ENCODE data around the gene RNU6-8. TPM values are rescaled to one million over a fixed set of nuclear protein-coding genes. Genes with fewer than 3 reads are reported as not detected.

Gene RNU6-8
- not detected in 2 replicates for total RNA-seq (2014; rRNA removed; shearing (Covaris generic))
- not detected in 2 replicates for polyA plus RNA-seq (2014; cell fraction: nucleus; rRNA removed)

DNA sequence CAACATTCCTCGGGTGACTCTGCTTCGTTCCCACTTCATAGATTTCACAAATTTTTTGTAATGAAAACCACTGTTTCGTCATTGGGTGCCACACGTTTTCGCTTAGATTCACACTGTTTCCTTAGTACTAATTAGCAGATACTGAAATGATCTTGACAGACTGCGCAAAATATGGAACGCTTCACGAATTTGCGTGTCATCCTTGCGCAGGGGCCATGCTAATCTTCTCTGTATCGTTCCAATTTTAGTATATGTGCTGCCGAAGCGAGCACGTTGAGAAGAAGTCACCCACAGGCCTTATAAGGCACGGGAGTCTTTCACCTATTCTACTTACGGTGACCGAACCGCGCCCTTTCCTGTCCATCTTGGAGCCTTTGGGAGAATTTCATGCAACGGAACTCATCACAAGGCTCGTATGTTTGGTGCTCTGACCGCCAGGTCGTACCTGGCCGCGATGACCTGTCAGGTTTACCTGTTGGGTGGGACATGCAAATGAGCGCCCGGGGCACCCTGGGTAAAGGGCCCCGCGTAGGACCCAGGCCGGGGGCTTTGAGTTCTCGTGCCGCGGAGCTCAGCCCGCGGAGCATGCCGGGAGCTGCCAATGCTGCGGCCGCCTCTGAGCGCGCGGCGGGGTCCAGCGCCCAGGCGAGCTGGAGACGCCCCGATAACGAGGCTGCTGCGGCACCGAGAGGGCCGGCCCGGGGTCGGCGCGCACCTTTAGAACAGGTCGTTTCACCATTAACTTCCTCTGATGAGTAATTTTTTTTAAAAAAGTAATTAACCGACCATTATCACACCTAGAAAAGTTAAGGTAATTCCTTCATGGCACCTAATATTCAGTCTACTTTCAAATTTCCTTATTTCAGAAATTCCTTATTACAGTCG, at the start of gene RNU6-8:
RNU6-8 (minus strand) TSS at position 272 of the 885 bp plus-strand sequence.
- peak; percentile 84 for DNase-seq (ENCODE audit: extremely low read depth, low read depth)

DNA sequence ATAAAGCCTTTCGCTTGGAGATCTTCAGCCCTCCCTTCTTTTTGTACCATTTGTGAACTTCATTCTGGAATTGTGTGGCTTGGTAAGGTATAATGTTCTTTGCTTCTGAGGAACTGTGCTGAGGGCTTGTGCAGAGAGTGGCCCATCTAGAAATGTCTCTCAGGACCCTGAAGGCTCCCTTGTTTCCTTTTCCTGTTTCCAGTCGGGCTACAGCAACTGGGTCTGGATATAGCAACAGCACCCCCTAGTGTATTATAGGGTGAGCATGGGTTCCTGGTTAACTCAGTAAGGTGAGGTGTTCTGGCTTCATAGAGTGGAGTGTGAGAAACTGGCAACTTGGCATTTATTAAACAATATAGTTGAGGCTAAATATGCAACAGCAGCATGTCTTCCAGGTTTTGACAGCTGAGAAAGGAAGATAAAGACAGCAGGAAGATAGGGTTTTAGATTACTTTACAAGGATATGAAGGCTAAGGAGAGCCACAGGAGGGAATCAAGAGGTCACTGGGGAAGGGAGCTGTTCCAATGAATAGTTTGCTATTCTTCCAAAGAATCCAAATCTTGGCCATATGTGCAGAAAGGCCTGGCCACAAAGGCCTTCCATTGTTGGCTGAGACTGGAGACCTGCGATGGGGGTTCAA, 49.1 kb upstream of the RNU6-8 start:
- peak; percentile 73 for DNase-seq (ENCODE audit: extremely low read depth, low read depth)

DNA sequence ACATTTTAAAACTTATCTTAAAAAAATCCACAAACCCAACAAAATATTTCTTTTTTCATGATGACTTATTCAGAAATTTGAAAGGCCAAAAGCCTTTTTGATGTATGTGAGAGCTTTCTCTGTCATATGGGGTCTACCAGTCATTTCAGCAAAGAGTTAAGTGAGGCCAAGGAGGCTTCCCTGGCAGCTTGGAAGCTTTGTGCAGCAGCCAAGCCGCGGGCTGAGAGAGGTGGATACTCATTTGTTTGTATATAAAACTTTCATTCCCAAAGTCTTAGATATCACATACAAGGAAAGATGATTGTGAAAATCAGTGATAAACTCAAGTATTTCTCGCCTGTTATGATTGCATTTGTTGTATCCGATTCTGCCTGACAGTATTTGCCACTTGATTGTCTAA, 48.5 kb upstream of the RNU6-8 start:
- DNase-seq (ENCODE audit: extremely low read depth, low read depth) = no peak

DNA sequence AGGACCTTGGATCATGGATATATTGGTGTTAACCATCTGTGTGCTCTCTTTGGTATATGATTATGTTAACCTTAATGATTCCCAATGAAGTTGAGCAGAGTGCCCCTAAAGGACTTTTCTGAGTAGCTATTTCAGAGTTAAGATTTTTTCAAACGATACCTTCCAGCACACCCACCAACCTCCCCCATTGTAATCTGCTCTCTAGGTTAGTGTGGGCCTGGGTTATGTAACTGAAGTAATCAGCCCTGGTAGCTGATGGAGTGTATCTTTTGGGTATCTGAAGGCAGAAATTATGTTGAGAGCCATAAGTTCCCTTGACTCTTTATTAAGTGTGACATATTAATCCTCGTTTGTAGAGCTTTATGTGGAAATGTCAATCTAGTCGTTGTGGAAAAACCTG, 47.6 kb upstream of the RNU6-8 start:
- no peak for DNase-seq (ENCODE audit: extremely low read depth, low read depth)

DNA sequence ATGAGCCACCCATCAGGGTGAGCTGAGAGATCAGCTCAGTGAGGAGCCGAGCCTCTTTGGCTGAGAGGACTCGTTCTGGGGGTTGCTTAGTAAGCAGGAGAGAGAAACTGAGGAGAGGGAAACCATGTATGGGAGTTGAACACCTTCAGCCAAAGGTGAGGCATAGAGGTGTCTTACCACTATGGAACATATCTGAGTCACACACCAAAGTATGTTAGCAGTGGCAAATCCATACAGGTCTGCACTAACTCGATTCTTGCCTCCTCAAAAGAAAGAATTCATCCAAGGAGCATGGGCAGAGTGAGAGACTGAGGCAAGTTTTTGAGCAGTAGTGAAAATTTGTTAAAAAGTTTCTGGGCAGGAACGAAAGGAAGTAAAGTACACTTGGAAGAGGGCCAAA, 46.7 kb upstream of the RNU6-8 start:
- DNase-seq (ENCODE audit: extremely low read depth, low read depth) = no peak

DNA sequence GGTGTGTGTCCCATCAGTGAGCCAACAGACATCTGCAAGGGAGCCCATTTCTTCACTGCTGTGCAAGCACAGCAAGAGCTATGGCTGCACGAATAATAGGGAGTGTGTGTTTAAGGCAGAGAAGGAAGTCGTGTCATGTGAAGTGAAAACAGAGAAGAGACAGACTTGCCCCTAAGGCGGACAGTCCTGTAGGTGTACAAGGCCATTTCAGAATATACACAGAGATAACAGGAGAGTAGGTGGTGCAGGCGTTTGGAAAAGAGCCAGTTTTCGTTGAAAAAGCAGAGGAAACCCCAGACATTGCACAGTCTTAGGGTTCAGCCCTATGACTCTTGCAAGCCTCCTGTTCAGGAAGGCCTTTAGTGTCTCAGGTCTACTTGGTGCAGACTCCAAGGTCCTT, 46.3 kb upstream of the RNU6-8 start:
- no peak for DNase-seq (ENCODE audit: extremely low read depth, low read depth)

DNA sequence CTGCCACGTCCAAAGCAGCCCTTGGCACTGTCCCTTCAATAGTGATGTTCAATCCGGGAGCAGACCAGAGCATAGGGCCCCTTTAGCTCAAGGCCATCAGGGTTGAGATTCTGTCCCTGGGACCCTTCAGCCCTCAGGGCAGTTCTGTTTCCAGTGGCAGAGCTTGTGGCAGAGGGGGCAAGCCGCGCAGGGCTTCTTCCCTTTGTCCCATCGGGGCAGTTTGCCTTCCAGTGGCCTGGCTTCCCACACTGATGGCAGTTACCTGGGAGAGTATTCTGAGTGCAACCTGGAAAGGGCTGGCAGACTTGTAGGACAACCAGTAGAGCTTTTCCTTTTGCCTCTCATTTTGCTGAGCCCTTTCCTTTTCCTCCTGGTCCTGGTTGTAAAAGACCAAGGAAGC, 43.7 kb upstream of the RNU6-8 start:
- DNase-seq (ENCODE audit: extremely low read depth, low read depth) = no peak

DNA sequence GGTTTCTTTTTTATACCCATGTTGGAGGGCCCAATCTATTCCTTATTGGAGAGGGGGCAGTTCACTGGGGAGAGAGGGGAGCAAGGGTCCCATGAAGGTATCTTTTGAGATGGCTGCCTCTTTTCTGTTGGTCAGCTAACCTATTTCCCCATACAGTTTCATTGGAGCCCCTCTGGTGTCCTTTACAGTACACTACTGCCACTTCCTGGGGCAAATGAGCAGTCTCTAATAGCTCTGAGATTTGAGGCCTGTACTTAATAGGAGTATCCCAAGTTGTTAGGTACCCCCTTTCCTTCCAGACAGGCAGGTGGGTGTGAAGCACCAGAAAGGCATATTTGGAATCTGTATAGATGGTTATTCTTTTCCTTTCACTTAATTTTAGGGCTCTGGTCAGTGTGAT, 41.3 kb upstream of the RNU6-8 start:
- no peak for DNase-seq (ENCODE audit: extremely low read depth, low read depth)

DNA sequence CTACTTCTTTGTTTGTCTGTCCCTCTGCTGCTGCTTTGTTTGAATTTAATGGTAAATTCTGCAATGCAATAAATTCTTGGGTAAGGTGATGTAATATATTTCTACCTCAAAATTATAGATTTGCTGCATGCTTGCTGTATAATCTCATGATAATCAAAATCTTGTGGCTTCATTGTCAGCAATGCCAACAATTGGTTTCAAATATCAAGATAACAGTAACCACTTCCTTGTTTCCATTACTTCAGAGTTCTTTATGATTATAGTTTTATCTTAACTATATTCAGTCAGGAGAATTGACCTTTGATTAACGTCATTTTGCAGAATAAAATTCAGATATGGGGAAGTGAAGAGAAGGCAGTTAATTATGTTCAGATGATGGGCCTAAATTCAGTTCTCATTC, 30.2 kb upstream of the RNU6-8 start:
- no peak for DNase-seq (ENCODE audit: extremely low read depth, low read depth)

DNA sequence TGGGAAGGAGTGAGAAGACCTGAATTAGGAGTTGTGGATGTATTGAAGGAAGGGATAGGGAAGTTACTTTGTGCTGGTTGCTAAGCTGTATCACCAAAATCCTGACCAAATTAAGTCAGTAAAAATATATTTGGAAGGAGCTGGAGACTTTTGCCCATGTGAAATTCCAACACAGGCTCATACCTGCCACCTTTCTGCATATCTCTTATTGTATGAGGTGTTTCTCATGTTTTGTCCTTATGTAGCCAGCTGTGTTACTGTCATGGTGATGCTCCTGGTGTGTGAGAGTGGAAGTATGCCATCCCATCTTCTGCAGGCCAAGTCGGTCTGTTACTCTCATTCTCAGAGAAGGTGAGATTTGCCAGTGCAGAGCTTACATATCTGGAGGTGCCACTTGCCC, 29.4 kb upstream of the RNU6-8 start:
- no peak for DNase-seq (ENCODE audit: extremely low read depth, low read depth)

DNA sequence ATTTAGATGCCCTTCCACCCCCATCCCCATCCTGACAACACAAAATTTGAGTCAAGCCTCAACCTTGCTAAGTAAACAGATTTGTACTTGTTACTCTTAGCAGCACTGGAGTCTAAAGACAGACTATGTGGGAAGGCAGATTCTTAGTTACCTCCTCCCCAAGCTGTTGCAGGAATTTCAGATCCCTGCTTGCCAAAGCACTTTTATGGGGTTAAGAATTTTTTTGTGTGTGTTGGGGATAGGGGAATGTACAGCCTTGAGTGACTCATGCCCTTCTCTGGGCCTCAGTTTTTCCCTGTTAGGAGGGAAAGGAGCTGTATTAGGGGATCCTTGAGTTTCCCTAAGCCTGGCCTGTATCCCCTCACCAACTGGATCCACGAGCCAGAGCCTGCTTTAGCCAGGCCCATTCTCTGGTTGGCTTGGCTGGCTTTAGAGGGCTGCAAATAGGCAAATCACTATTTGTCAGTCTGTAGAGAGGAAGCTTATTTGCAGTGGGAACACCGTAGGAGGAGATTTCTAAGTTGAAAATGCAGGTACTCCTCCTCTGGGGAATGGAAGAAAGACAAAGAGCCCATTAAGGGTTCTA, 27.7 kb upstream of the RNU6-8 start:
- DNase-seq (ENCODE audit: extremely low read depth, low read depth) = no peak

DNA sequence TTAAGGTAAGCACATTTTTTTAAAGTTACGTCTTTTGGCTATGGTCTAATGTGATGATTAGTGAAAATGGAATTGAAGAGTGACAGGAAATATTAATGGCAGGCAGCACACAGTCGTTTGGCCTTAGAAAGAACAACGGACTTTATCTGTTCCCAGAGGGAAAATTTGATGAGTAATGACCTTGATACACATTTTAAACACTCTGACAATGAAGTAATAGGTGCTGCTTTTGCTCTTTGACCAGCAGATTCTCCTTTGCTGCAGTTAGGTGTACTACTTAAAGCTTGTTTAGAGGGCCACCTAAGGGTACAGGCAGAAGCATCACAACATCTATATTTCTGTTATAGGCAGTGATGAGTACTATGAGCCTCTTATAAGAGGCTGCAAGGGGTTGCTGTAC, 27.1 kb upstream of the RNU6-8 start:
- DNase-seq (ENCODE audit: extremely low read depth, low read depth) = no peak

DNA sequence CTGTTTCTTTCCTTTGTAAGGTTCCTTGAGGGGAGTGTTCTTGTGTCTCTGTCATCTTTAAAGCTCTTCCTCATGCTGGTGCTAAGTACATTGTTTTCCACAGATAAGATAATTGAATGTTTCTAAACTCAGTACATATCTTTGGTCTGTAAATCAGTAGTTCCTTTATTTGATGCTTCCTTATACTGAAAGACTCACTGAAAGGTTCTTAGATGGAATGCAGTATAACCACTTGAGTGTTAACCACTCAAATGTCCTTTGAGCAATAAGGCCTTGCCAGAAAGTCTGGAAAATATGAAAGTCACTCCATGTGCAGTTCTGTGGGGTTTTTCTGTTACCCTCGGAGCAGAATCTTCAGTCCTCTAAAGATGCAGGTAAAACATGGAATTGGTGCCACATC, 23.0 kb upstream of the RNU6-8 start:
- no peak for DNase-seq (ENCODE audit: extremely low read depth, low read depth)

DNA sequence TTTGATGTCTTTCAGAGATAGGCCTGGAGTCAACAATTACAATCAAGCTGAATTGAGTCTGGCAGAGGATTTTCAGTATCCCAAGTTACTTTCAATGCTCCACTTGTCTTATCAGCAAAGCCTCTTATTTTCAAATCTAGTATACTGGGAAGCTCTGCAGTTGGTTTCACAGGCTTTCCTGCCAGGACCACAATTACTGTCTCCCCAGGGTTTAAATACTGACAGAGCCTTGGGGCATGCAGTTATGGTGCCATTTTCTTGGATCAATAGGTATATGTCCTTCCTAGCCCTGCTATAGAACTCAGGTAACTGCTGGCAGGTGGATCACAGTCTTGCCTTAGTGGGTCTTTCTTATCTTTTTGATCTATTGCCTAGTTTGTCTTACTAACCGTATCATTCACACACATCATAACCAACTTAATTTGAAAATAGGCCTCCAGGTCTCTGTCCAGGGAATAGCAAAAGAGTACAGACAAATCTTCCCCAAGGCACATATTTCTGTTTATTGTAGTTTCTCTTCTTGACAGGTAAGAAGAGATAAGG, 22.4 kb upstream of the RNU6-8 start:
- no peak for DNase-seq (ENCODE audit: extremely low read depth, low read depth)

DNA sequence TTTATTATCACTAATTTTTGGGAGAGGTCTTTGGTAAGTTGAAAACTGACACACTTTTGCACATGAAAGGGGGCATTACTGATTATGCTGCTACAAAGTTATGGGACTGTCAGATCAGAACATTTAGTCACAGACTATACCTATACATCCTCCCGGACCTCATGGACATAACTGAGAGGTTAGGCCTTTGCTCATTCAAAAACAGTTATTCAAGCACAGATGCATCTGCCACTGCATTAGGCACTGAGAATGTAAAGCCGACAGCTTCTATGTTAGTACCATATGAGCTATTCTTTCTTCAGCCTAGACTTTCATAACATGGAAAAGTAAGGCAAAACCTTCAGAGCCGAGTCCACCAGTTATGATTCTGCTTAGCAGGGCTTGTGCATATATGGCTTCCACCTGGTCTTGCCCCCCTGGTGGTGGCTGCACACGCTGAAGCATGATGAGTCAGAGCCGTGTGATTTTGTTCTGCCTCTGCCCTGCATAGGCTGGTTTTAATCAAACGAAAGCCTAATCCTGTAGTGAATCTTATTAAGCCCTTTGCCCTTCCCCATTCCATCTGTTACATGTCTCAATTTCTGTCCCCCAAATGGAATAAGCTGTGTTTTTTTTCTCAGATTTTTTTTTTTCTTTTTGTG, 21.8 kb upstream of the RNU6-8 start:
- DNase-seq (ENCODE audit: extremely low read depth, low read depth) = peak; percentile 24

DNA sequence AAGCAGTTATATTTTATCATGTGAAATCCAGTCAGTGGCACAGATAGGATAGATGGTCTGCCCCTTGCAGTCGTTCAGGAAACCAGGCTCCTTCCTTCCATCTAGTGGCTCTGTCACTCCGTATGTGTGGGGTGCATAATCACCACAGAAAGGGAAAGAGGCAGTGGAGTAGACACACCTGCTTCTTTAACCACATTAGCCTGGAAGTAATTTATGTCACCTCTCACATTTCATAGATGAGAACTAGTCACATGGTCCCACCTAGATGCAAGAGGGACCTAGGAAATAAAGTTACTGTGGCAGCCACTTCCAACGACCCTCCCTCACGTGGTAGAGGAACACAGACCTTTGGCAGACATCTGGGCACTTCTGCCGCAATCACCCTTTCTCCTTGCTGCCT, 14.2 kb upstream of the RNU6-8 start:
- no peak for DNase-seq (ENCODE audit: extremely low read depth, low read depth)

DNA sequence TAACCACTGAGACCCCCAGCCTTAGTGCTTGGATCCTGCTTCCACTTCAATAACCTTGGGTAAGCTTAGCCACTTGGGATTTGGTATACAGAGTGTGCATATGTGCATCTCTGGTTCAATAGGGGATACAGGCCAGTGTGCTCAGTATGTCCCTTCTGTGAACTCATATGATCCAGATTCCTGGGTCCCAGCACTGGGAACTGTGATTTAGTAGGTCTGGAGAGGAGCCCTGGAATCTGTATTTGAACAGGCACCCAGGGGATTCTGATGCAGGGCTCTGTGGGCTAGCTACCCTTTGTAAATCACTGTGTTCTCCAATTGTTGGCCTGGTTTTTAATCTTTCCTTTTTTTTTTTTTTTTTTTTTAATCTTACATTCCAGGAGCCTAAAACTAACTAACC, 9.8 kb upstream of the RNU6-8 start:
- no peak for DNase-seq (ENCODE audit: extremely low read depth, low read depth)

DNA sequence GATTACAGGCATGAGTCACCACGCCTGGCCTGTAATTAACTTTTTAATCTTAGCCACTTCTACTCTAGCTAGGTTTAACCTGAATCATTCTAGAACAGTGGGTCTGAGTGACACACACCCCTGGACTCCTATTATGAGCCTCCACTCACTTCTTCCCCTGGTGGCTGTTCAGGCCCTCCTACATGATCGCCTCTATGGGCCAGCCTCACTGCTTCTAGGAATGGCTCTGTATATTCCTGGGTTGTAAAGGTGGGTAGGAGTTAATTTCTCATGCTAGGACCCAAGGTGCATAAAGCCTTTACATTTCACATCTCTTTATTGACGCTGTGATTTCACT, 8.0 kb upstream of the RNU6-8 start:
- DNase-seq (ENCODE audit: extremely low read depth, low read depth) = no peak

DNA sequence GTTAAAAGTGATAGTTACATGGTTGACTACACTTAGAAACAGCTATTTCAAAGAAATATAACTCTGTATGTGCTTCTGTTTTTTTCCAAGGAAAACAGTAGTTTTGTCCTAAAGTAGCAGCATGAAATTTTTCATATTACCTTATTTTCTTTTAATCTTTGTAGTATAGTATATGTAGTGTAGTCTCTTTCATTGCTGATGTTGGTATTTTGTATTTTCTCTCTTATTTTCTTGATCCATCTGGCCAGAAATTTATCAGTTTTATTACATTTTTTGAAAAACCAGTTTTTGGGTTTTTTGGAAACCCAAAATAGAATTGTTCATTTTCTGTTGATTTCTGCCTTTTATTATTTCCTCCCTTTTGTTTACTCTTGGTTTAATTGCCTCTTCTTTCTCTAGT, 6.4 kb upstream of the RNU6-8 start:
- DNase-seq (ENCODE audit: extremely low read depth, low read depth) = no peak

DNA sequence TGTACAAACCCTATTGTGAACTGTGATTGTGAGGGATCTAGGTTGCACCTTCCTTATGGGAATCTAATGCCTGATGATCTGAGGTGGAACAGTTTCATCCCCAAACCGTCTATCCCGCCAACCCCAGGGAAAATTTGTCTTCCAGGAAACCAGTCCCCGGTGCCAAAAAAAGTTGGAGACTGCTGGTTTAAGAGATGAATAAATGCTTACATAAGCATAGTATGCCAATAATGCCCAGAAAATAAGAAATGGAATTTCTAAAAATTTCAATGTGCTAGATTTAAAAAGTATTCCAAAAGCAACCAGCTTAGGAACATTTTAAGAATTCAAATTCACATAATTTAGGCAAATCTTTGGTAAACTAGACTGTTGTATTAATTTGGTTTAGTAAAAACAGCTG, 5.4 kb upstream of the RNU6-8 start:
- DNase-seq (ENCODE audit: extremely low read depth, low read depth) = no peak

DNA sequence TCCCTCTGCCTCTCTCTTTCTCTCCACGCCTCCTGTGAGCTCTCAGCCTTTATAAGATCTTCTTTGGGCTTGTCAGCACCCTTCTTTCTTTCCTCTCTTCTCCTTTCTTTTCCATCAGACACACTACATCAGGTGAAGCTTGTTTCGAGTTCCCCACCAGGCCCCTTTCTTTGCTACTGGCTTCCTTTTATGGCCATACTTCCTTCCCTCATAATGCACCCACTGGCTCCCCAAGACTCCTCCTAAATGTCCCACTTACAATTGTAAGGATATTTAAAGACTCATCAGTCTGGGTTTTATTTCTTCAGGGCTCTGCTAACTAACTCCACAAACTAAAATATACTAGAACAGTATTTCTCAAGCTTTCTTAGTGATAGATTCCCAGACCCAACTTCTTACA, 3.5 kb upstream of the RNU6-8 start:
- no peak for DNase-seq (ENCODE audit: extremely low read depth, low read depth)

Measured in NCI-H460 (cell line).